ENCODE measurements around the gene ZSWIM8. TPM values are rescaled to one million over a fixed set of nuclear protein-coding genes. Genes with fewer than 3 reads are reported as not detected.

Gene ZSWIM8
- total and polyA plus RNA-seq, 2 experiments from 2014 or later: 63.7 to 115 TPM

DNA sequence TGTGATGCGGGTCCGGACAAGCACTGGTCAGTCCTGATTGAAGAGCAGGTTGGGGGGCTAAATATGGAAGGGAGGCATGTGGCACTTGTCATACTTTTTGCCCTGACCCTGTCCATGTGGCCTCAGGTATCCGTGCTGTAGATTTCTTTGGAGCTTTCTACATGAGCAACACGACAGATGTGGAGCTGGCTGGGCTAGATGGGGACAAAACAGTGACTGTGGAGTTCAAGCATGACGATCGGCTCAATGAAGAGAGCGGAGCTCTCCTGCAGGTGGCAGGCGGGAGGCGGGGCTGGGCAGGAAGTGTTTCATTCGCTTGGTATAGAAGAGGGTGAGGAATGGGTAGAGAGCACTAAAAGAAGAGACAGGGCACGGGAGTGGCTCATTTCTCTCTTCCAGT lies 16.5 kb upstream of the ZSWIM8 start:
- Histone ChIP-seq H3K36me3 (peaks cover 52% of the 10 kb centered on the region), H3K27ac (no peak overlapping the region), H3K4me3 (no peak overlapping the region), H3K9me3 (ENCODE audit: low read depth) (no peaks in the 10 kb centered on the region), H3K4me1 (ENCODE audit: low read depth) (no peaks in the 10 kb centered on the region), H3K27me3 (no peaks in the 10 kb centered on the region)
- DNase-seq (ENCODE audit: low read depth in 1 of 2, low spot score in 1 of 2): no peak
- TF ChIP-seq, protein P1, sequence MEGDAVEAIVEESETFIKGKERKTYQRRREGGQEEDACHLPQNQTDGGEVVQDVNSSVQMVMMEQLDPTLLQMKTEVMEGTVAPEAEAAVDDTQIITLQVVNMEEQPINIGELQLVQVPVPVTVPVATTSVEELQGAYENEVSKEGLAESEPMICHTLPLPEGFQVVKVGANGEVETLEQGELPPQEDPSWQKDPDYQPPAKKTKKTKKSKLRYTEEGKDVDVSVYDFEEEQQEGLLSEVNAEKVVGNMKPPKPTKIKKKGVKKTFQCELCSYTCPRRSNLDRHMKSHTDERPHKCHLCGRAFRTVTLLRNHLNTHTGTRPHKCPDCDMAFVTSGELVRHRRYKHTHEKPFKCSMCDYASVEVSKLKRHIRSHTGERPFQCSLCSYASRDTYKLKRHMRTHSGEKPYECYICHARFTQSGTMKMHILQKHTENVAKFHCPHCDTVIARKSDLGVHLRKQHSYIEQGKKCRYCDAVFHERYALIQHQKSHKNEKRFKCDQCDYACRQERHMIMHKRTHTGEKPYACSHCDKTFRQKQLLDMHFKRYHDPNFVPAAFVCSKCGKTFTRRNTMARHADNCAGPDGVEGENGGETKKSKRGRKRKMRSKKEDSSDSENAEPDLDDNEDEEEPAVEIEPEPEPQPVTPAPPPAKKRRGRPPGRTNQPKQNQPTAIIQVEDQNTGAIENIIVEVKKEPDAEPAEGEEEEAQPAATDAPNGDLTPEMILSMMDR (IDR thresholded peaks at IDR 0.05; ENCODE audit: low read depth, low read length): no peak

- DNase-seq (ENCODE audit: low read depth in 1 of 2, low spot score in 1 of 2): no peak
- no peaks in the 10 kb centered on the region for H3K4me1 ChIP-seq (ENCODE audit: low read depth)
- peak overlapping the region; percentile 90 for H3K27ac ChIP-seq
- no peaks in the 10 kb centered on the region for H3K27me3 ChIP-seq
- TF ChIP-seq, protein P1 (IDR thresholded peaks at IDR 0.05; ENCODE audit: low read depth, low read length): no peak
- H3K36me3 ChIP-seq: peaks cover 50% of the 10 kb centered on the region
- H3K4me3 ChIP-seq: no peak overlapping the region
- H3K9me3 ChIP-seq (ENCODE audit: low read depth): no peaks in the 10 kb centered on the region
Measured at GRCh38 chr10:73769396-73769795, 16.0 kb upstream of the ZSWIM8 start.

GRCh38 chr10:73771722-73772280 lies 13.6 kb upstream of the ZSWIM8 start:
- H3K27ac ChIP-seq: peak overlapping the region; percentile 90
- peaks cover 37% of the 10 kb centered on the region for H3K36me3 ChIP-seq
- peak overlapping the region; percentile 77 for H3K4me3 ChIP-seq
- peak; percentile 32 to 90 for DNase-seq (ENCODE audit: low read depth in 1 of 2, low spot score in 1 of 2)
- no peaks in the 10 kb centered on the region for H3K27me3 ChIP-seq
- TF ChIP-seq, protein P1 (IDR thresholded peaks at IDR 0.05; ENCODE audit: low read depth, low read length): no peak
- H3K9me3 ChIP-seq (ENCODE audit: low read depth): no peaks in the 10 kb centered on the region
- peaks cover 9% of the 10 kb centered on the region for H3K4me1 ChIP-seq (ENCODE audit: low read depth)

DNA sequence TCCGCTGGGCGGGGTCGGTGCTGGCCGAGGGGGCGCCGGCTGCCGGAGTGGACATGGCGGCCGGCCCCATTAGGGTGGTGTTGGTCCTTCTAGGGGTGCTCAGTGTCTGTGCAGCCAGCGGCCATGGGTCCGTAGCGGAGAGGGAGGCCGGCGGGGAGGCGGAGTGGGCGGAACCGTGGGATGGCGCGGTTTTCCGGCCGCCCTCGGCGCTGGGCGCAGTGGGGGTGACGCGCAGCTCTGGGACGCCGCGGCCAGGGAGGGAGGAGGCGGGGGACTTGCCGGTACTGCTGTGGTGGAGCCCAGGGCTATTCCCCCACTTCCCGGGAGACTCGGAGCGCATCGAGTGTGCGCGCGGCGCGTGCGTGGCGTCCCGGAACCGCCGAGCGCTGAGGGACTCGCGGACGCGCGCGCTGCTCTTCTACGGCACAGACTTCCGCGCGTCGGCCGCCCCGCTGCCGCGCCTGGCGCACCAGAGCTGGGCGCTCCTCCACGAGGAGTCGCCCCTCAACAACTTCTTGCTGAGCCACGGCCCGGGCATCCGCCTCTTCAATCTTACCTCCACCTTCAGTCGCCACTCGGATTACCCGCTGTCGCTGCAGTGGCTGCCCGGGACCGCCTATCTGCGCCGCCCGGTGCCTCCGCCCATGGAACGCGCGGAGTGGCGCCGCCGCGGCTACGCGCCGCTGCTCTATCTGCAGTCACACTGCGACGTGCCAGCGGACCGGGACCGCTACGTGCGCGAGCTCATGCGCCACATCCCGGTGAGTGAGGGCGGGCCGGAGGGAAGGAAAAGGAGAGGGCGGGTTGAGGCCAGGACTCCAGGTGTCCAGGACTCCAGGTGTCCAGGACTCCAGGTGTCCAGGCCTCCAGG lies 12.9 kb upstream of the ZSWIM8 start:
- TF ChIP-seq, protein P1 (IDR thresholded peaks at IDR 0.05; ENCODE audit: low read depth, low read length): peak; percentile 16
- Histone ChIP-seq H3K4me3 (peak overlapping the region; percentile 77), H3K27me3 (no peaks in the 10 kb centered on the region), H3K9me3 (ENCODE audit: low read depth) (no peaks in the 10 kb centered on the region), H3K27ac (peak overlapping the region; percentile 90), H3K4me1 (ENCODE audit: low read depth) (peaks cover 9% of the 10 kb centered on the region), H3K36me3 (peaks cover 35% of the 10 kb centered on the region)
- peak; percentile 82 to 87 for DNase-seq (ENCODE audit: low read depth in 1 of 2, low spot score in 1 of 2)

DNA sequence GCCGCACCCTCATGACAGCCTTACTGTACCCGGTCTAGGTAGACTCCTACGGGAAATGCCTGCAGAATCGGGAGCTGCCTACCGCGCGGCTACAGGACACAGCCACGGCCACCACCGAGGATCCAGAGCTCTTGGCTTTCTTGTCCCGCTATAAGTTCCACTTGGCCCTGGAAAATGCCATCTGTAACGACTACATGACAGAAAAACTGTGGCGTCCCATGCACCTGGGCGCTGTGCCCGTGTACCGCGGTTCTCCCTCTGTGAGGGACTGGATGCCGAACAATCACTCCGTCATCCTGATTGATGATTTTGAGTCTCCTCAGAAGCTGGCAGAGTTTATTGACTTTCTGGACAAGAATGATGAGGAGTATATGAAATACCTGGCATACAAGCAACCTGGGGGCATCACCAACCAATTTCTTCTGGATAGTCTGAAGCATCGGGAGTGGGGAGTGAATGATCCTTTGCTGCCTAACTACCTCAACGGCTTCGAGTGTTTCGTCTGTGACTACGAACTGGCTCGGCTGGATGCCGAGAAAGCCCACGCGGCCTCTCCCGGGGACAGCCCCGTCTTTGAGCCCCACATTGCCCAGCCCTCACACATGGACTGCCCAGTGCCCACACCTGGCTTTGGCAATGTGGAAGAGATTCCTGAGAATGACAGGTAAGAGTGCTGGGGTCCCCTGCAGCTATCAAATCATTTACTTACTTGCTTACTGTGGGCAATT lies 12.1 kb upstream of the ZSWIM8 start:
- Histone ChIP-seq H3K4me1 (ENCODE audit: low read depth) (peaks cover 9% of the 10 kb centered on the region), H3K9me3 (ENCODE audit: low read depth) (no peaks in the 10 kb centered on the region), H3K4me3 (peak overlapping the region; percentile 77), H3K27me3 (no peaks in the 10 kb centered on the region), H3K36me3 (peaks cover 28% of the 10 kb centered on the region), H3K27ac (peak overlapping the region; percentile 90)
- TF ChIP-seq, protein P1 (IDR thresholded peaks at IDR 0.05; ENCODE audit: low read depth, low read length): no peak
- DNase-seq (ENCODE audit: low read depth in 1 of 2, low spot score in 1 of 2): peak in 1 of 2 donors; percentile 9
